ENCODE data around the gene FAM13B.

FAM13B gene

GRCh38 chr5:137888863-137889759 is 143.8 kb downstream of the FAM13B start, which contains the start of gene PKD2L2:
Gene PKD2L2, plus strand, starts transcription at chr5:137889457. Its CDS starts 35 bp downstream, at chr5:137889492.
- DNase-seq = no peak

DNA sequence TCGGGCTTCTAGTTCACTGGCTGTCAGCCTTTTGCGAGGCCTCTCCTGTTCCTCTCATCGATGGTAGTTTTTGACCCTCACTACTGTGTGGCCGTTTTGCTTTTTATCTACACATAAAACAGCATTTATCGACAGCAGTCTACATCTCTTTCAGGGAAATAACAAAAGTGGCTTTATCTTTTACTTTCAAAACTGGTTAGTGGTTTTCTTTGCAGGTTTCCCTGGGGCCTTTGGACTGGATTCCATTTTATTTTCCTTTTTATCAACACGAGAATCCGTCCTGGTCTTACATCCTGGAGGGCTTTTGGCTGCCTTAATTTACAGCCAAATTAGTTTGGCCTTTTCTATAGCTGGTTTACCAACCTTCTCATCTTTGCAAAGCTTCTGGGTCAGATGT is 144.4 kb downstream of the FAM13B start:
- no peak for DNase-seq

Measured in NCI-H187 (cell line).